A673 (cell line): ENCODE measurements around the gene DENND1A. TPM values are rescaled to one million over a fixed set of nuclear protein-coding genes. Genes with fewer than 3 reads are reported as not detected.

Experiments used
- BruUV-seq: library from RNA; stranded (reverse); fragments of 400-500 nt; replicated peaks from 2 replicates; lab custom pipeline; 2021; lab: Mats Ljungman, UMichigan
- CTCF ChIA-PET: fragments of 300-600 bp; sonication (Branson Sonifier 250); formaldehyde crosslinking; loops from one replicate; lab custom pipeline; 2022; ENCODE audit warnings: antibody characterized with exemption; lab: Charles Lee
- POLR2A ChIA-PET: fragments of 300-600 bp; sonication (Branson Sonifier 250); formaldehyde crosslinking; loops from one replicate; lab custom pipeline; 2022; ENCODE audit warnings: antibody characterized with exemption; ENCODE audit not compliant: low non-redundant PET; lab: Charles Lee
- DNase-seq: peaks from one replicate; pipeline ENCODE4 v3.0.0-alpha.2; 2015; ENCODE audit warnings: low spot score
- H3K27ac ChIP-seq: fragments of 200-600 bp; sonication (generic); 2 replicates; pipeline ENCODE4 v1.5.1; 2016; ENCODE audit warnings: mixed run types, low read depth, mild to moderate bottlenecking, mixed read lengths, antibody characterized with exemption, low read length; ENCODE audit not compliant: poor library complexity, severe bottlenecking
- H3K27me3 ChIP-seq: fragments of 200-600 bp; sonication (generic); replicated peaks from 2 replicates; pipeline ENCODE4 v1.6.1; 2017; ENCODE audit warnings: mixed run types, low read depth, mild to moderate bottlenecking, mixed read lengths, antibody characterized with exemption, low read length; ENCODE audit not compliant: insufficient read depth, poor library complexity
- H3K36me3 ChIP-seq: fragments of 200-600 bp; sonication (generic); 2 replicates; pipeline ENCODE4 v1.6.1; 2016; ENCODE audit warnings: mixed run types, mild to moderate bottlenecking, mixed read lengths, antibody characterized with exemption, low read length; ENCODE audit not compliant: insufficient read depth, poor library complexity, severe bottlenecking
- H3K4me1 ChIP-seq: fragments of 200-600 bp; sonication (generic); 2 replicates; pipeline ENCODE4 v1.6.1; 2017; ENCODE audit warnings: mixed run types, mild to moderate bottlenecking, mixed read lengths, antibody characterized with exemption, low read length; ENCODE audit not compliant: insufficient read depth, poor library complexity, severe bottlenecking
- H3K4me3 ChIP-seq: fragments of 200-600 bp; sonication (generic); 2 replicates; pipeline ENCODE4 v1.5.1; 2016; ENCODE audit warnings: low read depth, mixed run types, mild to moderate bottlenecking, mixed read lengths, low read length; ENCODE audit not compliant: poor library complexity, severe bottlenecking
- H3K9me3 ChIP-seq: fragments of 200-600 bp; sonication (generic); 2 replicates; pipeline ENCODE4 v1.6.1; 2016; ENCODE audit warnings: mixed run types, low read depth, mild to moderate bottlenecking, mixed read lengths, antibody characterized with exemption, low read length; ENCODE audit not compliant: poor library complexity, severe bottlenecking
- EZH2 ChIP-seq: fragments of 200-600 bp; sonication (generic); IDR thresholded peaks from 2 replicates; pipeline ENCODE4 v1.6.1; 2017; ENCODE audit warnings: borderline replicate concordance, low read depth, mild to moderate bottlenecking, mixed read lengths, antibody characterized with exemption, low read length; ENCODE audit not compliant: poor library complexity, severe bottlenecking
- intact Hi-C: fragments of 100-400 bp; cut with micrococcal nuclease; formaldehyde crosslinking; loops from one replicate; pipeline ENCODE4 v1.10.0; 2022; ENCODE audit not compliant: unreplicated experiment
- total RNA-seq: library from RNA; stranded (reverse); gene quantifications from 2 replicates; pipeline ENCODE4 v1.2.3, GENCODE V29; 2021
- TF ChIP-seq, protein P1 (sequence below): fragments of 300-800, 200-600 bp; sonication (generic); conservative IDR thresholded peaks from 2 replicates; pipeline ENCODE4 v1.5.1; 2017; ENCODE audit warnings: low read depth, mild to moderate bottlenecking, antibody characterized with exemption, low read length, moderate library complexity, mixed read lengths

The DENND1A gene
- total RNA-seq, 1 experiment from 2014 or later, result 12.0 TPM

DNA sequence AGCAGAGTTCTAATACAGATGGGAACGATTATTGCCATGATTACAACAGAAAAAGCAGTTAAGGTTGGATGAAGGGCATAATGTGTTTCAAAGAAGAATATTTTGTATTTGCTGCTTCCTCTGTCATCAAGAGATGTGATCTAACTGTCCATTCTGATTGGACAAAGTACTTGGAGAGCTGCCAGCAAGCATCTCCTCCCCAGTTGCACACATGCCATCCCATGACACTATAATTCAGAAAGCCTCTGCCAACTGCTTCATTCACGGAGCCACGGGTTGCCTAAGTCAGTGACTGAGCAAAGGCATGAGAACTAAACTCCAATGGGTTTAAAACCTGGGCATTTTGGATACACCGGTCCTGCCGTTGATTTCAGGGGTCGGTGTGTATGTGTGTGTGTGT, 320.1 kb downstream of the DENND1A start:
- POLR2A ChIA-PET, result no interaction called here
- Histone ChIP-seq H3K4me1 (peaks cover 3% of the 10 kb centered on the region), H3K27me3 (no peaks in the 10 kb centered on the region), H3K27ac (no peak overlapping the region), H3K4me3 (no peak overlapping the region), H3K9me3 (no peaks in the 10 kb centered on the region), H3K36me3 (no peaks in the 10 kb centered on the region)
- DNase-seq, result peak; percentile 12
- BruUV-seq, result no TSS peak
- CTCF ChIA-PET, result no interaction called here
- no peak for TF ChIP-seq EZH2
- TF ChIP-seq, protein P1, sequence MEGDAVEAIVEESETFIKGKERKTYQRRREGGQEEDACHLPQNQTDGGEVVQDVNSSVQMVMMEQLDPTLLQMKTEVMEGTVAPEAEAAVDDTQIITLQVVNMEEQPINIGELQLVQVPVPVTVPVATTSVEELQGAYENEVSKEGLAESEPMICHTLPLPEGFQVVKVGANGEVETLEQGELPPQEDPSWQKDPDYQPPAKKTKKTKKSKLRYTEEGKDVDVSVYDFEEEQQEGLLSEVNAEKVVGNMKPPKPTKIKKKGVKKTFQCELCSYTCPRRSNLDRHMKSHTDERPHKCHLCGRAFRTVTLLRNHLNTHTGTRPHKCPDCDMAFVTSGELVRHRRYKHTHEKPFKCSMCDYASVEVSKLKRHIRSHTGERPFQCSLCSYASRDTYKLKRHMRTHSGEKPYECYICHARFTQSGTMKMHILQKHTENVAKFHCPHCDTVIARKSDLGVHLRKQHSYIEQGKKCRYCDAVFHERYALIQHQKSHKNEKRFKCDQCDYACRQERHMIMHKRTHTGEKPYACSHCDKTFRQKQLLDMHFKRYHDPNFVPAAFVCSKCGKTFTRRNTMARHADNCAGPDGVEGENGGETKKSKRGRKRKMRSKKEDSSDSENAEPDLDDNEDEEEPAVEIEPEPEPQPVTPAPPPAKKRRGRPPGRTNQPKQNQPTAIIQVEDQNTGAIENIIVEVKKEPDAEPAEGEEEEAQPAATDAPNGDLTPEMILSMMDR, result no peak
- intact Hi-C loops, result no loop called here

DNA sequence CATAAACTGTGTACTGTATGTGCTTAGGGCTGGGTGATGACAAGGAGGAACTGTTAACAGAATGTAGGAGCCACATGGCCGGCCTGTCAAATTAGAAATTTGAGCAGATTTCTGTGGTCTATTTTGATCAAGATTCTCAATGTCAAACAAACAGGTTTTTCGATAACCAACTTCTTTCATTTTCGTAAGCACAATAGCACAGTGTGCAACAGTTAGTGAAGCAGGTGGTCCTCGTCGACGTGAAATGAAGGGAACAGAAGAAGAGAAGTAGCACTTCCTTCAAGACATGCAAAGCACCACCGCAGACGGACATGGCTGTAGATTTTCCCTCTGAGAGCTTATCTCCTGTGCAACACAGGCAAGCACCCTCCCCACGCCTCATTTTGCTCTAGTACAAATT, 321.8 kb downstream of the DENND1A start:
- no TSS peak for BruUV-seq
- TF ChIP-seq EZH2, result no peak
- TF ChIP-seq, protein P1, result no peak
- Histone ChIP-seq H3K4me1 (peaks cover 3% of the 10 kb centered on the region), H3K4me3 (no peak overlapping the region), H3K36me3 (no peaks in the 10 kb centered on the region), H3K9me3 (no peaks in the 10 kb centered on the region), H3K27me3 (no peaks in the 10 kb centered on the region), H3K27ac (no peak overlapping the region)
- DNase-seq, result no peak
- intact Hi-C loops, result no loop called here
- ChIA-PET CTCF (interaction anchor here (0.6 kb wide), 1 partner anchor 16 kb away, joined by 3 read pairs; no protein-coding TSS in a partner anchor), POLR2A (no interaction called here)

DNA sequence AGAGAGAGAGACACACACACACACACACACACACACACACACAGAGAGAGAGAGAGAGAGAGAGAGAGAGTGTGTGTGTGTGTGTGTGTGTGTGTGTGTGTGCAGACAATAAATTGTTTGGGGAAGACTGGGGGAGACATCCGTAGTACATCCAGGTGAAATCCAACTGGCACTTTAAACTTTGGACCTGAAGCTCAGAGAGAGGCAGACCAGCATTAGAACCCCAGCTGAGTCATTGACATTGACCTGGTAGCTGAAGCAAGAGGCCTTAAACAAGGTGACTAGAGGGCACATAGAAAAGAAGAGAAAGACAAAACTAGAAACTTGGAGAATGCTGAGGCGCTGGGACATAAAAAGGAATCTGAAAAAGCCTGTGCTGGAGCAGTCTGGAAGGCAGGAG, 322.4 kb downstream of the DENND1A start:
- Histone ChIP-seq H3K9me3 (no peaks in the 10 kb centered on the region), H3K4me1 (peaks cover 3% of the 10 kb centered on the region), H3K36me3 (no peaks in the 10 kb centered on the region), H3K27ac (no peak overlapping the region), H3K27me3 (no peaks in the 10 kb centered on the region), H3K4me3 (no peak overlapping the region)
- ChIA-PET POLR2A (no interaction called here), CTCF (interaction anchor here (0.6 kb wide), 1 partner anchor 16 kb away, joined by 3 read pairs; no protein-coding TSS in a partner anchor)
- intact Hi-C loops, result no loop called here
- no peak for DNase-seq
- TF ChIP-seq, protein P1, result no peak
- no peak for TF ChIP-seq EZH2
- BruUV-seq, result no TSS peak
